ENCODE results near the gene HEBP1.

The HEBP1 gene

DNA sequence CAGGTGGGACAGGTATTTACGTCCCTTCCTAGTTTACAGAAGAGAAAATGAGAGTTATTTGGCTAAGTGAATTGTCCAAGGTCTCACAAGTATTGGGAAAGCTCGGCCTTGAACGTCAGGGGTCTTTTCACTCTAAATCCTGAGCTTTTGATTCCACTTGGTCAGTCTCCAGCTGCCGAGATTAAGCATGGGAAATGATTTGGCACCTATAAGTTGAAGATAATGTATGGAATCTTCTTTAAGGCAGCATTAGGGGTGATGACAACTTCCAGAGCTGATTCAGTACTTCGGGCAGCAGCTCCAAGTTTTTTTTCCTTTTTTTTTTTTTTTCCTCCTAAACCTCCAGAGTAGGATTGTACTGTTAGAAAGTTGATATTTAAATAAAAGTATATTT lies 44.8 kb upstream of the HEBP1 start:
- no peak overlapping the region for H2BK120ac ChIP-seq (ENCODE audit: low read depth, low read length)
- H2BK5ac ChIP-seq (ENCODE audit: low read depth, low read length, poor library complexity, severe bottlenecking) = no peak overlapping the region
- H3K23ac ChIP-seq (ENCODE audit: low read length in 2 of 2) = no peak overlapping the region
- no peaks in the 10 kb centered on the region for H3K9me3 ChIP-seq (ENCODE audit: control insufficient read depth, low read length)
- peak overlapping the region; percentile 86 for H3K9ac ChIP-seq (ENCODE audit: low read length)
- H2AFZ ChIP-seq (ENCODE audit: low read depth, low read length) = peak overlapping the region; percentile 99
- H3K27me3 ChIP-seq (ENCODE audit: control insufficient read depth in 1 of 2, insufficient read depth in 1 of 2, low read length in 2 of 2) = no peaks in the 10 kb centered on the region
- H2AK5ac ChIP-seq (ENCODE audit: low read length, severe bottlenecking) = no peak overlapping the region
- no peak overlapping the region for H2BK12ac ChIP-seq (ENCODE audit: low read length in 2 of 2)
- H3K14ac ChIP-seq (ENCODE audit: low read length in 2 of 2) = no peak overlapping the region
- no peak overlapping the region for H3K27ac ChIP-seq (ENCODE audit: low read length, poor library complexity, severe bottlenecking)
- no peak overlapping the region for H4K8ac ChIP-seq (ENCODE audit: low read length)
- H4K91ac ChIP-seq (ENCODE audit: low read length) = no peak overlapping the region
- peak; percentile 26 for DNase-seq
- no peak overlapping the region for H2BK15ac ChIP-seq (ENCODE audit: low read depth, poor library complexity, severe bottlenecking)
- H3K4me3 ChIP-seq (ENCODE audit: insufficient read depth in 1 of 2, low read depth in 1 of 2, low read length in 2 of 2) = peak overlapping the region; percentile 81 to 98
- H3K4me2 ChIP-seq (ENCODE audit: low read length, poor library complexity, severe bottlenecking) = peak overlapping the region; percentile 89
- H3K4me1 ChIP-seq (ENCODE audit: control insufficient read depth, insufficient read depth, low read depth, low read length) = peaks cover 2% of the 10 kb centered on the region
- H3K36me3 ChIP-seq (ENCODE audit: control insufficient read depth in 1 of 2, insufficient read depth in 2 of 2, low read depth in 1 of 2, low read length in 2 of 2) = no peaks in the 10 kb centered on the region
- WGBS = 19% methylated on average over 4 of the region's 5 CpGs
- no peak overlapping the region for H3K4ac ChIP-seq (ENCODE audit: low read depth in 1 of 2, low read length in 2 of 2)
- no peak overlapping the region for H3K18ac ChIP-seq (ENCODE audit: low read depth in 1 of 2, low read length in 2 of 2)
- H3K79me1 ChIP-seq (replicated peaks; ENCODE audit: low read length, poor library complexity, severe bottlenecking) = peaks cover 13% of the 10 kb centered on the region

DNA sequence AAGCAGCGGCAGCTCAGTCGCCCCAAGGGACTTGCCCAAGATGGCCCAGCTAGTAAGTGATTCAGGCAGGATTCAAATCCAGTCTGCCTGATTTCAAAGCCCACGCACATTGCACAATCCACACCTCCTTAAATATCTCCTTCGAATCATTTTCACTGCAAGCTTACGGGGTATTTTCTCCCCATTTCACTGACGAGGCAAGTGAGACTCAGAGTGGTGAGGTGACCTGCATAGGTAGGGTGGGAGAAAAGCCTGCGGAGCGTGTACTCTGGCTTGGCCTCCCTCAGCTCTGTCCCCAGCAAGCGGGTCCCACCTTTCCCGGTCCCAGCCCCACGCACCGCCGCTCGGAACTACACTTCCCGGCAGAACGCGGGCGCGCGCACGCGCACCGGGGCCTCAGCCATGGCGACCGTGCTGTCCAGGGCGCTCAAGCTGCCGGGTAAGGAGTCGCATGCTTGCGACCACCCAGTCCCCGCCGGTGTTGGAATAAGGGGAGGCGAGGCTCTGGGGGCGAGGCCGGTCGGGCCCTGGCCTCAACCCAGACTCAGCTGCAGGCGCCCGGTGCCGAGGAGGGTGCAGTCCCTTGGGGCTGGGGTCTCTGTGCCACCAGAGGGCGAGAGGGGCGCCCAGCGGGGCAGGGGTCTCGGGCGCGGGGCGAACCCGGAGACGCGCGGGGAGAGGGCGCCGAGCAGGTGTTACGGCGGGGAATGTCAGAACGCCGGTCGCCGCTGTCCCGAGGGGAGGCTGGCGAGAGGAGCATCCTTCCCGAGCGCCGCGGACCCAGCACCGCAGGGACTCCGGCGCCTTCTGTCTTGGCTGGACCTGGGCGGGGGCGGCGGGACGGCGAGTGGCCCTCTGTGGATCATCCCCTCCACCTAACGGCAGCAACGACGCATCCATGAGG lies 44.2 kb upstream of the HEBP1 start, which contains the start of gene FAM234B:
Gene FAM234B, plus strand, starts transcription at position 380 of the 904 bp plus-strand sequence. Its CDS starts 23 bp downstream, at position 403.
- no peaks in the 10 kb centered on the region for H3K36me3 ChIP-seq (ENCODE audit: control insufficient read depth in 1 of 2, insufficient read depth in 2 of 2, low read depth in 1 of 2, low read length in 2 of 2)
- H4K8ac ChIP-seq (ENCODE audit: low read length) = peak within 1 kb of the TSS; percentile 89
- peak within 1 kb of the TSS; percentile 61 to 71 for H3K18ac ChIP-seq (ENCODE audit: low read depth in 1 of 2, low read length in 2 of 2)
- no peak within 1 kb of the TSS for H3K27ac ChIP-seq (ENCODE audit: low read length, poor library complexity, severe bottlenecking)
- H2AFZ ChIP-seq (ENCODE audit: low read depth, low read length) = peak within 1 kb of the TSS; percentile 99
- H2BK12ac ChIP-seq (ENCODE audit: low read length in 2 of 2) = no peak within 1 kb of the TSS
- H3K4ac ChIP-seq (ENCODE audit: low read depth in 1 of 2, low read length in 2 of 2) = no peak within 1 kb of the TSS
- H2BK120ac ChIP-seq (ENCODE audit: low read depth, low read length) = no peak within 1 kb of the TSS
- H3K4me1 ChIP-seq (ENCODE audit: control insufficient read depth, insufficient read depth, low read depth, low read length) = peaks cover 2% of the 10 kb centered on the region
- H2AK5ac ChIP-seq (ENCODE audit: low read length, severe bottlenecking) = no peak within 1 kb of the TSS
- H4K91ac ChIP-seq (ENCODE audit: low read length) = peak within 1 kb of the TSS; percentile 78
- peak within 1 kb of the TSS; percentile 77 for H2BK15ac ChIP-seq (ENCODE audit: low read depth, poor library complexity, severe bottlenecking)
- 5% methylated on average over 67 of the region's 74 CpGs for WGBS
- peak within 1 kb of the TSS; percentile 81 to 98 for H3K4me3 ChIP-seq (ENCODE audit: insufficient read depth in 1 of 2, low read depth in 1 of 2, low read length in 2 of 2)
- peak within 1 kb of the TSS; percentile 89 for H3K4me2 ChIP-seq (ENCODE audit: low read length, poor library complexity, severe bottlenecking)
- no peaks in the 10 kb centered on the region for H3K9me3 ChIP-seq (ENCODE audit: control insufficient read depth, low read length)
- peaks cover 13% of the 10 kb centered on the region for H3K79me1 ChIP-seq (replicated peaks; ENCODE audit: low read length, poor library complexity, severe bottlenecking)
- H3K23ac ChIP-seq (ENCODE audit: low read length in 2 of 2) = no peak within 1 kb of the TSS
- no peaks in the 10 kb centered on the region for H3K27me3 ChIP-seq (ENCODE audit: control insufficient read depth in 1 of 2, insufficient read depth in 1 of 2, low read length in 2 of 2)
- H2BK5ac ChIP-seq (ENCODE audit: low read depth, low read length, poor library complexity, severe bottlenecking) = no peak within 1 kb of the TSS
- peak within 1 kb of the TSS; percentile 86 for H3K9ac ChIP-seq (ENCODE audit: low read length)
- DNase-seq = peak; percentile 62
- peak within 1 kb of the TSS in 1 of 2 experiments; percentile 61 for H3K14ac ChIP-seq (ENCODE audit: low read length in 2 of 2)

GRCh38 chr12:13042666-13043230 lies 42.7 kb upstream of the HEBP1 start:
- no peak overlapping the region for H3K23ac ChIP-seq (ENCODE audit: low read length in 2 of 2)
- H3K9ac ChIP-seq (ENCODE audit: low read length) = no peak overlapping the region
- H3K4me1 ChIP-seq (ENCODE audit: control insufficient read depth, insufficient read depth, low read depth, low read length) = peaks cover 2% of the 10 kb centered on the region
- H3K4me2 ChIP-seq (ENCODE audit: low read length, poor library complexity, severe bottlenecking) = no peak overlapping the region
- no peak overlapping the region for H2BK5ac ChIP-seq (ENCODE audit: low read depth, low read length, poor library complexity, severe bottlenecking)
- 63% methylated on average over 2 of the region's 4 CpGs for WGBS
- H4K8ac ChIP-seq (ENCODE audit: low read length) = no peak overlapping the region
- no peak overlapping the region for H3K18ac ChIP-seq (ENCODE audit: low read depth in 1 of 2, low read length in 2 of 2)
- no peak overlapping the region for H3K27ac ChIP-seq (ENCODE audit: low read length, poor library complexity, severe bottlenecking)
- no peaks in the 10 kb centered on the region for H3K9me3 ChIP-seq (ENCODE audit: control insufficient read depth, low read length)
- no peak overlapping the region for H2AK5ac ChIP-seq (ENCODE audit: low read length, severe bottlenecking)
- H3K27me3 ChIP-seq (ENCODE audit: control insufficient read depth in 1 of 2, insufficient read depth in 1 of 2, low read length in 2 of 2) = no peaks in the 10 kb centered on the region
- H4K91ac ChIP-seq (ENCODE audit: low read length) = no peak overlapping the region
- no peak for DNase-seq
- H3K14ac ChIP-seq (ENCODE audit: low read length in 2 of 2) = no peak overlapping the region
- no peaks in the 10 kb centered on the region for H3K36me3 ChIP-seq (ENCODE audit: control insufficient read depth in 1 of 2, insufficient read depth in 2 of 2, low read depth in 1 of 2, low read length in 2 of 2)
- H3K4me3 ChIP-seq (ENCODE audit: insufficient read depth in 1 of 2, low read depth in 1 of 2, low read length in 2 of 2) = no peak overlapping the region
- no peak overlapping the region for H2BK120ac ChIP-seq (ENCODE audit: low read depth, low read length)
- no peak overlapping the region for H3K4ac ChIP-seq (ENCODE audit: low read depth in 1 of 2, low read length in 2 of 2)
- peaks cover 13% of the 10 kb centered on the region for H3K79me1 ChIP-seq (replicated peaks; ENCODE audit: low read length, poor library complexity, severe bottlenecking)
- no peak overlapping the region for H2BK15ac ChIP-seq (ENCODE audit: low read depth, poor library complexity, severe bottlenecking)
- no peak overlapping the region for H2AFZ ChIP-seq (ENCODE audit: low read depth, low read length)
- H2BK12ac ChIP-seq (ENCODE audit: low read length in 2 of 2) = no peak overlapping the region

DNA sequence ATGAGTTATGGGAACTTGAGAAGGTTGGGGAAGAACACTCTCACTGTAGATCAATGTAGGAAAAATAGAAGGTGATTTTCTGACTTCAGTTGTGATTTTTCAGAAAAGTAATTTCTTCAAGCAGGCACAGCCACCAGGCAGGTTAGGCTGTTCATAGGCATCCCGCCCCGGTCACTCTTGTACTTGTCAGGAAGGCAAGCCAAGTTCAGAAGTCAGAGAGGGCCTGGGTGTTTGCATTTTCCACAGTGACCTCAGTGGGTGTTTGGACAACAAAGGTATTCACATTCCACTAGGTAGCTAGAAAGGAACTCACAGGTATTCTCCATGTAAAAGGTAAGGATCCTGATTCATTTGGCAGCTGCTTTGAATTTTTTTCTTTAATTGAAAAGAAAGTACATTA lies 41.2 kb upstream of the HEBP1 start:
- no peaks in the 10 kb centered on the region for H3K27me3 ChIP-seq (ENCODE audit: control insufficient read depth in 1 of 2, insufficient read depth in 1 of 2, low read length in 2 of 2)
- no peak overlapping the region for H3K23ac ChIP-seq (ENCODE audit: low read length in 2 of 2)
- H3K4ac ChIP-seq (ENCODE audit: low read depth in 1 of 2, low read length in 2 of 2) = no peak overlapping the region
- H3K4me2 ChIP-seq (ENCODE audit: low read length, poor library complexity, severe bottlenecking) = no peak overlapping the region
- no peak overlapping the region for H3K27ac ChIP-seq (ENCODE audit: low read length, poor library complexity, severe bottlenecking)
- no peak overlapping the region for H2AFZ ChIP-seq (ENCODE audit: low read depth, low read length)
- no peak overlapping the region for H2BK15ac ChIP-seq (ENCODE audit: low read depth, poor library complexity, severe bottlenecking)
- no peak overlapping the region for H2AK5ac ChIP-seq (ENCODE audit: low read length, severe bottlenecking)
- no peak overlapping the region for H3K18ac ChIP-seq (ENCODE audit: low read depth in 1 of 2, low read length in 2 of 2)
- H2BK12ac ChIP-seq (ENCODE audit: low read length in 2 of 2) = no peak overlapping the region
- no peaks in the 10 kb centered on the region for H3K9me3 ChIP-seq (ENCODE audit: control insufficient read depth, low read length)
- peaks cover 2% of the 10 kb centered on the region for H3K4me1 ChIP-seq (ENCODE audit: control insufficient read depth, insufficient read depth, low read depth, low read length)
- no peaks in the 10 kb centered on the region for H3K36me3 ChIP-seq (ENCODE audit: control insufficient read depth in 1 of 2, insufficient read depth in 2 of 2, low read depth in 1 of 2, low read length in 2 of 2)
- H3K79me1 ChIP-seq (replicated peaks; ENCODE audit: low read length, poor library complexity, severe bottlenecking) = peaks cover 10% of the 10 kb centered on the region
- no peak overlapping the region for H3K9ac ChIP-seq (ENCODE audit: low read length)
- H4K91ac ChIP-seq (ENCODE audit: low read length) = no peak overlapping the region
- no peak overlapping the region for H3K4me3 ChIP-seq (ENCODE audit: insufficient read depth in 1 of 2, low read depth in 1 of 2, low read length in 2 of 2)
- no peak overlapping the region for H3K14ac ChIP-seq (ENCODE audit: low read length in 2 of 2)
- no peak for DNase-seq
- H4K8ac ChIP-seq (ENCODE audit: low read length) = no peak overlapping the region
- 90% methylated on average over 2 of the region's 2 CpGs for WGBS
- no peak overlapping the region for H2BK5ac ChIP-seq (ENCODE audit: low read depth, low read length, poor library complexity, severe bottlenecking)
- H2BK120ac ChIP-seq (ENCODE audit: low read depth, low read length) = no peak overlapping the region

All from mesenchymal stem cell (in vitro differentiated cells and primary cell).